Calu3 (cell line): ENCODE results near the gene CARMIL1. TPM values are rescaled to one million over a fixed set of nuclear protein-coding genes. Genes with fewer than 3 reads are reported as not detected.

Experiments used
- BruUV-seq: library from RNA; stranded (reverse); fragments of 400-500 nt; replicated peaks from 2 replicates; lab custom pipeline; 2021; lab: Mats Ljungman, UMichigan
- CTCF ChIA-PET: fragments of 300-600 bp; sonication (Branson Sonifier 250); formaldehyde crosslinking; loops from one replicate; lab custom pipeline; 2022; ENCODE audit warnings: antibody characterized with exemption; lab: Charles Lee
- DNase-seq: peaks from one replicate; pipeline ENCODE4 v3.0.0; 2022
- H3K27ac Mint-ChIP-seq: one replicate; pipeline ENCODE4 v1.8.0; 2022; ENCODE audit warnings: mixed read lengths; ENCODE audit not compliant: unreplicated experiment
- H3K27me3 Mint-ChIP-seq: one replicate; pipeline ENCODE4 v1.8.0; 2022; ENCODE audit warnings: mixed read lengths; ENCODE audit not compliant: unreplicated experiment
- H3K36me3 Mint-ChIP-seq: one replicate; pipeline ENCODE4 v1.8.0; 2022; ENCODE audit warnings: mild to moderate bottlenecking, moderate library complexity, mixed read lengths; ENCODE audit not compliant: insufficient read depth, unreplicated experiment
- H3K4me1 Mint-ChIP-seq: one replicate; pipeline ENCODE4 v1.8.0; 2022; ENCODE audit warnings: mild to moderate bottlenecking, low read depth, mixed read lengths; ENCODE audit not compliant: unreplicated experiment
- H3K4me3 Mint-ChIP-seq: one replicate; pipeline ENCODE4 v1.8.0; 2022; ENCODE audit warnings: mild to moderate bottlenecking, low read depth, moderate library complexity, mixed read lengths; ENCODE audit not compliant: unreplicated experiment
- H3K9me3 Mint-ChIP-seq: one replicate; pipeline ENCODE4 v1.8.0; 2022; ENCODE audit warnings: low read depth, mixed read lengths; ENCODE audit not compliant: unreplicated experiment
- intact Hi-C: fragments of 100-400 bp; cut with micrococcal nuclease; formaldehyde crosslinking; loops from one replicate; pipeline ENCODE4 v1.10.0; 2022; ENCODE audit not compliant: unreplicated experiment
- total RNA-seq: library from RNA; stranded (reverse); gene quantifications from 2 replicates; pipeline ENCODE4 v1.2.3, GENCODE V29; 2022
- TF ChIP-seq, protein P1 (sequence below): fragments of 200-600 bp; IDR thresholded peaks from one replicate; pipeline ENCODE4 v1.8.0; 2022; ENCODE audit warnings: antibody characterized with exemption; ENCODE audit not compliant: unreplicated experiment

The CARMIL1 gene
- total RNA-seq, 1 experiment from 2014 or later: 92.4 TPM

DNA sequence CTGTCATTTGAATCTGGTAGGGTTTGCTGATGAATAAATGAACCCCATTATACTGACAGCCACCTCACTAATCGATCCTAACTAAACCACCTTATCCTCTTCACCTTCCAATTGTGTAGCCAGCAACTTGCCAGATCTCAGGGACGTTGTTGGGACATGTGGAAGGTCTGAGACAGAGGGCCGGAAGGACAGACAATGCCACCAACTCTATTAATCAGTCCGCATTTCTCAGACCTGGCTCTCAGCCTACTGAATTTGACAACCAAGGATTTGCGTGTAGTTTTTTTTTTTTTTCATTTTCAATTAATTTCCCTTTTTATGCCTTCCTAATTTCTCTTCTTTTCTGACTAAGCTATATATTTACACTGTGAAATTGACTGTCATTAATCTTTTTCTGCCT is 122.5 kb downstream of the CARMIL1 start:
- H3K27ac Mint-ChIP-seq: no peak overlapping the region
- intact Hi-C loops: no loop called here
- no peak for DNase-seq
- CTCF ChIA-PET: interaction anchor here (0.7 kb wide), 2 partner anchors 9 to 44 kb away, joined by 3 to 6 read pairs; no protein-coding TSS in a partner anchor
- H3K27me3 Mint-ChIP-seq: no peaks in the 10 kb centered on the region
- BruUV-seq: no TSS peak
- H3K36me3 Mint-ChIP-seq: peaks cover 5% of the 10 kb centered on the region
- peaks cover 8% of the 10 kb centered on the region for H3K4me1 Mint-ChIP-seq
- H3K9me3 Mint-ChIP-seq: no peaks in the 10 kb centered on the region
- TF ChIP-seq, protein P1, sequence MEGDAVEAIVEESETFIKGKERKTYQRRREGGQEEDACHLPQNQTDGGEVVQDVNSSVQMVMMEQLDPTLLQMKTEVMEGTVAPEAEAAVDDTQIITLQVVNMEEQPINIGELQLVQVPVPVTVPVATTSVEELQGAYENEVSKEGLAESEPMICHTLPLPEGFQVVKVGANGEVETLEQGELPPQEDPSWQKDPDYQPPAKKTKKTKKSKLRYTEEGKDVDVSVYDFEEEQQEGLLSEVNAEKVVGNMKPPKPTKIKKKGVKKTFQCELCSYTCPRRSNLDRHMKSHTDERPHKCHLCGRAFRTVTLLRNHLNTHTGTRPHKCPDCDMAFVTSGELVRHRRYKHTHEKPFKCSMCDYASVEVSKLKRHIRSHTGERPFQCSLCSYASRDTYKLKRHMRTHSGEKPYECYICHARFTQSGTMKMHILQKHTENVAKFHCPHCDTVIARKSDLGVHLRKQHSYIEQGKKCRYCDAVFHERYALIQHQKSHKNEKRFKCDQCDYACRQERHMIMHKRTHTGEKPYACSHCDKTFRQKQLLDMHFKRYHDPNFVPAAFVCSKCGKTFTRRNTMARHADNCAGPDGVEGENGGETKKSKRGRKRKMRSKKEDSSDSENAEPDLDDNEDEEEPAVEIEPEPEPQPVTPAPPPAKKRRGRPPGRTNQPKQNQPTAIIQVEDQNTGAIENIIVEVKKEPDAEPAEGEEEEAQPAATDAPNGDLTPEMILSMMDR: no peak
- no peak overlapping the region for H3K4me3 Mint-ChIP-seq

DNA sequence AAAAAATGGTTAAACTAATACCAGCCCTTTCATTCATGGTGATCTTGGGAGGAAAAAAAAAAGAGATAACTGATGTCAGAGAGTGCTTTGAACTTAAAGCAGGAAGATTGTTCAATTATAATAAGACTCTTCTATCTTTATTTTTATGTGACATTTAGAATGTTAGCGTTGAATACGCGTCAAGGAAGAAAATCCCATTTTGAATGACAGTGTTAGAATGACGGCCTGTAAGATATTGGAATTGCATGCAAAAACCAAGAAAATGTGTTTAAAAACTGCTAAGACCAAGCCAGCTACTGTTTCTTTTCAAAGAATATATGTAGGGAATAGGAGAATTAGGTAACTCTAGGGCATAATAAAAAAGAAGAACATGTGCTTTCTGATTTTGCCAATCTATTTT is 123.0 kb downstream of the CARMIL1 start:
- peaks cover 5% of the 10 kb centered on the region for H3K36me3 Mint-ChIP-seq
- BruUV-seq: no TSS peak
- no peaks in the 10 kb centered on the region for H3K27me3 Mint-ChIP-seq
- intact Hi-C loops: no loop called here
- no peak for DNase-seq
- TF ChIP-seq, protein P1: no peak
- CTCF ChIA-PET: interaction anchor here (0.7 kb wide), 2 partner anchors 10 to 44 kb away, joined by 3 to 6 read pairs; no protein-coding TSS in a partner anchor
- H3K4me1 Mint-ChIP-seq: peaks cover 5% of the 10 kb centered on the region
- no peaks in the 10 kb centered on the region for H3K9me3 Mint-ChIP-seq
- no peak overlapping the region for H3K27ac Mint-ChIP-seq
- H3K4me3 Mint-ChIP-seq: no peak overlapping the region

DNA sequence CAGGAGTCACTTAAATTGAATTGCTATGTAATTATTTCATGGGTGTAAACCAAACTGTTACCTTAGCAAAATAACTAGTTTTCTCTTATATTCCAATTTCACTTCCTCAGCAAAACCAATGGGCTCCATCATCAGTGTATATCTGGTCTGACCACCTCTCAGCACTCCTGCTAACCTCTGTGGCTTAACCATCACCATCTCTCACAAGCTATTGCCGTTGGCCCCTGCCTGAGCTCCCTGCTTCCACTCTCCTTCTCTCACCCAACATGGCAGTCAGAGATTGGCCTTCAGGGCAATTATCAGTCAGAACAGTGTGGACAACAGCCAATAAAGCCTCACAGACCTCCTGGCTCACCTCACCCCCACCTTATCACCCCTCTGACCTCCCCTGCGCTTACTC is 124.0 kb downstream of the CARMIL1 start:
- no peaks in the 10 kb centered on the region for H3K9me3 Mint-ChIP-seq
- no peak for DNase-seq
- H3K27me3 Mint-ChIP-seq: no peaks in the 10 kb centered on the region
- H3K27ac Mint-ChIP-seq: no peak overlapping the region
- H3K4me3 Mint-ChIP-seq: no peak overlapping the region
- H3K36me3 Mint-ChIP-seq: peaks cover 5% of the 10 kb centered on the region
- intact Hi-C loops: no loop called here
- no TSS peak for BruUV-seq
- H3K4me1 Mint-ChIP-seq: no peaks in the 10 kb centered on the region
- CTCF ChIA-PET: no interaction called here
- TF ChIP-seq, protein P1: no peak

DNA sequence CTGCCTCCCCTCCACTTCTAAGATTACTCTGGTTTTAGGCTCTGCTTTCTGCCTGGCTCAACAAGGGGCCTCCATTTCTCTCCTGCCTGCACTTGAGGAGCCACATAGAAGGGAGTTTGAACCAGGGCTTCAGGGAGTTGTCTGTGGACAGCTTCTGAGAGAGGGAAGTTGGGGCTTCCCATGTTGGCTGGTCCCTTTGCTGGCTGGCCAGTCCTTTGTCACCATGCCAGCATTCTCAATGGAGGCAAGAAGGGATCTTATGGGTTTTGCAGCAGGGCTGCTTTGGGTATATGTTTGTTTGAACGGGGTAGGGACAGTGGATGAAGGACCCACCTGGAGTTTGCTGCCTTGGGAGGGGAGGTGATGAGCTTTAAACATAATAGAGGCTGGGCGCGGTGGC is 124.9 kb downstream of the CARMIL1 start:
- Mint-ChIP-seq H3K27me3 (no peaks in the 10 kb centered on the region), H3K27ac (peak overlapping the region; percentile 49), H3K36me3 (peaks cover 5% of the 10 kb centered on the region), H3K4me1 (no peaks in the 10 kb centered on the region), H3K9me3 (no peaks in the 10 kb centered on the region), H3K4me3 (peak overlapping the region; percentile 49)
- TF ChIP-seq, protein P1: no peak
- BruUV-seq: no TSS peak
- no peak for DNase-seq
- CTCF ChIA-PET: interaction anchor here (0.5 to 1.9 kb wide), 3 partner anchors 26 to 86 kb away, joined by 5 to 8 read pairs (median 5); no protein-coding TSS in a partner anchor
- intact Hi-C loops: loop anchor here (2.0 kb wide), 1 partner anchor 43 kb away; no protein-coding TSS in a partner anchor
